Mesenchymal stem cell (in vitro differentiated cells and primary cell): ENCODE measurements around the gene CBR4.

ENCODE experiments used
- small RNA-seq: library from polyadenylated mRNA; stranded (forward); fragments of <200 nt; extraction: miRNeasy Mini kit (QIAGEN cat#:217004); gene quantifications from one replicate; pipeline ENCODE3, GENCODE V24; 2013; ENCODE audit warnings: low read depth

CBR4 gene

Small RNA genes lying within 50 kb of the gene (small RNA-seq; reads per million reads assigned to genes)
- gene RNY4P17: 11.5 reads per million, percentile 81 among the genes with 10 or more reads in this experiment
